CD14-positive monocyte (primary cell): ENCODE measurements around the gene LHFPL3. TPM values are rescaled to one million over a fixed set of nuclear protein-coding genes. Genes with fewer than 3 reads are reported as not detected.

ENCODE experiments used
- DNase-seq, 3 donors: peaks; one replicate each; pipeline ENCODE4 v3.0.0-alpha.2; 2011 to 2022
- H2AFZ ChIP-seq: 2 replicates; pipeline ENCODE4 v1.6.0; 2012; ENCODE audit warnings: mild to moderate bottlenecking, low read depth, low read length, inconsistent platforms; ENCODE audit not compliant: insufficient read depth, poor library complexity, severe bottlenecking
- H3K27ac ChIP-seq, 2 donors: 1 replicate in 1 of 2; 2 replicates in 1 of 2; pipeline ENCODE4 v1.5.1; 2012 to 2013; ENCODE audit warnings: low read length in 2 of 2, control low read depth in 1 of 2, inconsistent platforms in 1 of 2, low read depth in 1 of 2, mild to moderate bottlenecking in 1 of 2
- H3K27me3 ChIP-seq, 2 donors: one replicate each; pipeline versions ENCODE4 v1.6.0 to v1.6.1; 2011 to 2013; ENCODE audit warnings: low read length in 2 of 2; ENCODE audit not compliant: control insufficient read depth in 2 of 2, insufficient read depth in 2 of 2
- H3K36me3 ChIP-seq, 2 donors: replicated peaks in 1 of 2; 1 replicate in 1 of 2; 2 replicates in 1 of 2; pipeline versions ENCODE4 v1.5.1 to v1.6.1; 2012 to 2013; ENCODE audit warnings: low read length in 2 of 2, control low read depth in 1 of 2, inconsistent platforms in 1 of 2, mild to moderate bottlenecking in 1 of 2; ENCODE audit not compliant: insufficient read depth in 2 of 2, control insufficient read depth in 1 of 2
- H3K4me1 ChIP-seq, 2 donors: 1 replicate in 1 of 2; 2 replicates in 1 of 2; pipeline versions ENCODE4 v1.5.1 to v1.6.1; 2012 to 2013; ENCODE audit warnings: low read length in 2 of 2, control low read depth in 1 of 2, inconsistent platforms in 1 of 2, mild to moderate bottlenecking in 1 of 2, moderate library complexity in 1 of 2; ENCODE audit not compliant: insufficient read depth in 2 of 2, control insufficient read depth in 1 of 2
- H3K4me2 ChIP-seq: replicated peaks from 2 replicates; pipeline ENCODE3; 2012; ENCODE audit warnings: low read length, moderate library complexity, mild to moderate bottlenecking; ENCODE audit not compliant: poor library complexity, severe bottlenecking; ENCODE audit errors: extremely low read depth
- H3K4me3 ChIP-seq, 3 experiments: fragments of 200-600 bp in 1 of 3; sonication (generic) in 1 of 3; replicated peaks in 1 of 3; 1 replicate in 2 of 3; 2 replicates in 1 of 3; pipeline ENCODE4 v1.5.1; 2011 to 2013; ENCODE audit warnings: low read length in 3 of 3, mild to moderate bottlenecking in 3 of 3, control low read depth in 2 of 3, low read depth in 2 of 3, inconsistent platforms in 1 of 3, moderate library complexity in 1 of 3
- H3K79me2 ChIP-seq: 2 replicates; pipeline ENCODE4 v1.6.0; 2012; ENCODE audit warnings: mild to moderate bottlenecking, control low read depth, inconsistent platforms, low read length, moderate library complexity; ENCODE audit not compliant: insufficient read depth
- H3K9ac ChIP-seq: 2 replicates; pipeline ENCODE4 v1.6.0; 2017; ENCODE audit warnings: low read length, mild to moderate bottlenecking; ENCODE audit not compliant: insufficient read depth, poor library complexity, severe bottlenecking
- H3K9me3 ChIP-seq, 2 donors: replicated peaks in 1 of 2; 1 replicate in 1 of 2; 2 replicates in 1 of 2; pipeline versions ENCODE4 v1.5.1 to v1.6.1; 2012 to 2013; ENCODE audit warnings: low read length in 2 of 2, control low read depth in 1 of 2; ENCODE audit not compliant: control insufficient read depth in 1 of 2, insufficient read depth in 1 of 2
- H4K20me1 ChIP-seq: 2 replicates; pipeline ENCODE4 v1.6.0; 2012; ENCODE audit warnings: mild to moderate bottlenecking, low read length, control low read depth, moderate library complexity; ENCODE audit not compliant: insufficient read depth
- H3K27ac Mint-ChIP-seq, 7 donors: one replicate each; pipeline ENCODE4 v1.8.0; 2020; ENCODE audit warnings: mild to moderate bottlenecking in 7 of 7, mixed read lengths in 7 of 7, moderate library complexity in 6 of 7, inconsistent platforms in 2 of 7
- H3K27me3 Mint-ChIP-seq, 3 donors: one replicate each; pipeline ENCODE4 v1.8.0; 2021 to 2022; ENCODE audit warnings: low read depth in 3 of 3, mild to moderate bottlenecking in 3 of 3, mixed read lengths in 3 of 3, moderate library complexity in 3 of 3, inconsistent platforms in 1 of 3
- H3K36me3 Mint-ChIP-seq, 2 donors: one replicate each; pipeline ENCODE4 v1.8.0; 2020; ENCODE audit warnings: mixed read lengths in 2 of 2, inconsistent platforms in 1 of 2, mild to moderate bottlenecking in 1 of 2
- H3K4me1 Mint-ChIP-seq: one replicate; pipeline ENCODE4 v1.8.0; 2020; ENCODE audit warnings: mild to moderate bottlenecking, mixed read lengths
- H3K4me3 Mint-ChIP-seq, 2 donors: one replicate each; pipeline ENCODE4 v1.8.0; 2020; ENCODE audit warnings: mild to moderate bottlenecking in 2 of 2, mixed read lengths in 2 of 2, moderate library complexity in 1 of 2
- H3K9me3 Mint-ChIP-seq, 7 donors: one replicate each; pipeline ENCODE4 v1.8.0; 2020 to 2022; ENCODE audit warnings: mixed read lengths in 7 of 7, mild to moderate bottlenecking in 6 of 7, moderate library complexity in 6 of 7, inconsistent platforms in 2 of 7
- CTCF ChIP-seq: fragments of 200-600 bp; IDR thresholded peaks from one replicate; pipeline ENCODE4 v1.8.0; 2022; ENCODE audit warnings: antibody characterized with exemption, mild to moderate bottlenecking
- WGBS: methylation state at CpG from one replicate; pipeline ENCODE4 v1.1.5; 2013; ENCODE audit warnings: missing lambda C conversion rate; ENCODE audit not compliant: insufficient coverage; 5-methylcytosine and 5-hydroxymethylcytosine counted together
- intact Hi-C, 2 donors: fragments of 100-400 bp; cut with micrococcal nuclease; formaldehyde crosslinking; loops; one replicate each; pipeline versions ENCODE4 v1.15.0 to v1.15.1; 2023
- polyA plus RNA-seq, 3 donors: library from polyadenylated mRNA; depleted of rRNA in 1 of 3; unstranded in 2 of 3; stranded (reverse) in 1 of 3; fragments of 300-500 nt in 2 of 3; fragments of >200 nt in 1 of 3; fragmentation: Illumina TruSeq in 2 of 3; gene quantifications; 1 replicate in 2 of 3; 2 replicates in 1 of 3; pipeline ENCODE4 v1.2.3, GENCODE V29; 2012 to 2021

The LHFPL3 gene
- polyA plus RNA-seq, 3 donors = not detected

- Histone ChIP-seq H3K4me2 (no peak overlapping the region), H3K4me1 (no peaks in the 10 kb centered on the region), H3K9ac (no peak overlapping the region), H4K20me1 (no peaks in the 10 kb centered on the region), H3K27me3 (peaks cover 0 to 2% of the 10 kb centered on the region in 2 donors), H2AFZ (no peak overlapping the region), H3K79me2 (no peaks in the 10 kb centered on the region), H3K9me3 (no peaks in the 10 kb centered on the region), H3K36me3 (no peaks in the 10 kb centered on the region), H3K27ac (no peak overlapping the region), H3K4me3 (no peak overlapping the region)
- no peak overlapping the region for H3K27ac Mint-ChIP-seq
- intact Hi-C loops = no loop called here
- 90% methylated on average over 4 of the region's 7 CpGs for WGBS
- no peak for TF ChIP-seq CTCF
- no peak overlapping the region for H3K4me3 Mint-ChIP-seq
- peaks cover 0 to 11% (median 2%) of the 10 kb centered on the region in 3 donors for H3K27me3 Mint-ChIP-seq
- H3K9me3 Mint-ChIP-seq = peaks cover 0 to 3% (median 0%) of the 10 kb centered on the region in 7 donors
- no peak for DNase-seq
- H3K36me3 Mint-ChIP-seq = no peaks in the 10 kb centered on the region
- no peaks in the 10 kb centered on the region for H3K4me1 Mint-ChIP-seq
Measured at GRCh38 chr7:104795616-104796398, 467.4 kb downstream of the LHFPL3 start.

GRCh38 chr7:104800307-104800706, 471.9 kb downstream of the LHFPL3 start:
- Histone ChIP-seq H3K4me3 (no peak overlapping the region), H3K4me1 (no peaks in the 10 kb centered on the region), H3K36me3 (no peaks in the 10 kb centered on the region), H4K20me1 (no peaks in the 10 kb centered on the region), H3K9me3 (no peaks in the 10 kb centered on the region), H2AFZ (no peak overlapping the region), H3K27ac (no peak overlapping the region), H3K79me2 (no peaks in the 10 kb centered on the region), H3K4me2 (no peak overlapping the region), H3K9ac (no peak overlapping the region), H3K27me3 (no peaks in the 10 kb centered on the region)
- Mint-ChIP-seq H3K4me3 (no peak overlapping the region), H3K9me3 (peaks cover 0 to 6% (median 0%) of the 10 kb centered on the region in 7 donors), H3K4me1 (no peaks in the 10 kb centered on the region), H3K36me3 (no peaks in the 10 kb centered on the region), H3K27ac (no peak overlapping the region), H3K27me3 (peaks cover 0 to 10% (median 0%) of the 10 kb centered on the region in 3 donors)
- 88% methylated on average over 3 of the region's 4 CpGs for WGBS
- no peak for DNase-seq
- intact Hi-C loops = no loop called here
- TF ChIP-seq CTCF = no peak
